GM12874 (cell line): ENCODE measurements around the gene GLRX3.

ENCODE experiments used
- CTCF ChIP-seq: IDR thresholded peaks from 2 replicates; pipeline ENCODE4 v1.5.1; 2011; ENCODE audit warnings: low read depth, mild to moderate bottlenecking, control low read depth, low read length, moderate library complexity; ENCODE audit not compliant: insufficient read depth

GLRX3 gene

GRCh38 chr10:130169136-130169859 lies 33.1 kb downstream of the GLRX3 start:
- no peak for TF ChIP-seq CTCF

- no peak for TF ChIP-seq CTCF
Observed at GRCh38 chr10:130171196-130171595, 35.0 kb downstream of the GLRX3 start.

GRCh38 chr10:130174328-130174727 lies 38.1 kb downstream of the GLRX3 start:
- TF ChIP-seq CTCF, result no peak

- TF ChIP-seq CTCF, result no peak
Observed at GRCh38 chr10:130175074-130175473, 38.9 kb downstream of the GLRX3 start.

- no peak for TF ChIP-seq CTCF
Observed at GRCh38 chr10:130177250-130177649, 41.1 kb downstream of the GLRX3 start.

GRCh38 chr10:130179640-130180039 lies 43.4 kb downstream of the GLRX3 start:
- TF ChIP-seq CTCF, result peak; percentile 23; the same call in 1 of the 2 replicates

- no peak for TF ChIP-seq CTCF
Observed at GRCh38 chr10:130180416-130180815, 44.2 kb downstream of the GLRX3 start.
